AG09309 (cell line): Measurements from ENCODE around the gene VPS50.

Source experiments
- DNase-seq: peaks from one replicate; pipeline ENCODE4 v3.0.0-alpha.2; 2010; ENCODE audit warnings: low read depth
- H3K4me3 ChIP-seq: 2 replicates; pipeline ENCODE4 v1.5.1; 2011; ENCODE audit warnings: mild to moderate bottlenecking, low read depth, low read length, moderate library complexity; ENCODE audit not compliant: control insufficient read depth
- CTCF ChIP-seq: IDR thresholded peaks from 2 replicates; pipeline ENCODE4 v1.5.1; 2011; ENCODE audit warnings: mild to moderate bottlenecking, low read depth, low read length, inconsistent platforms; ENCODE audit not compliant: insufficient read depth, control insufficient read depth; ENCODE audit errors: missing control alignments

The VPS50 gene

GRCh38 chr7:93409324-93409723 is 177.2 kb downstream of the VPS50 start:
- TF ChIP-seq CTCF: no peak

More at GRCh38 chr7:93409324-93409723, 177.2 kb downstream of the VPS50 start:
- DNase-seq: no peak
- H3K4me3 ChIP-seq: no peak overlapping the region
